B cell (primary cell): Measurements from ENCODE around the gene PPP1R2. TPM values are rescaled to one million over a fixed set of nuclear protein-coding genes. Genes with fewer than 3 reads are reported as not detected.

ENCODE experiments used
- ATAC-seq: fragments of 200-7000 bp; cut with Tn5 transposase; one replicate; pipeline ENCODE4 v1.10.0; 2021; ENCODE audit warnings: low read depth, mild to moderate bottlenecking, moderate number of reproducible peaks, moderate library complexity
- CTCF ChIA-PET: fragments of 350-600 bp; sonication (Branson Sonifier 250); formaldehyde crosslinking; loops from one replicate; lab custom pipeline; 2021; ENCODE audit warnings: antibody characterized with exemption, inconsistent platforms; lab: Charles Lee
- POLR2A ChIA-PET: fragments of 350-600 bp; sonication (Branson Sonifier 250); formaldehyde crosslinking; loops from one replicate; lab custom pipeline; 2021; ENCODE audit warnings: antibody characterized with exemption; lab: Charles Lee
- DNase-seq: peaks from one replicate; pipeline ENCODE4 v3.0.0; 2013
- H2AFZ ChIP-seq: 2 replicates; pipeline ENCODE4 v1.6.1; 2012; ENCODE audit warnings: mild to moderate bottlenecking, low read depth, low read length; ENCODE audit not compliant: insufficient read depth, poor library complexity, severe bottlenecking
- H3K27ac ChIP-seq, 2 donors: 1 replicate in 1 of 2; 2 replicates in 1 of 2; pipeline ENCODE4 v1.5.1; 2012 to 2013; ENCODE audit warnings: low read length in 2 of 2, mild to moderate bottlenecking in 2 of 2, moderate library complexity in 1 of 2
- H3K27me3 ChIP-seq, 4 experiments: fragments of 200-600 bp in 1 of 4; sonication (generic) in 1 of 4; replicated peaks in 1 of 4; 1 replicate in 2 of 4; 2 replicates in 2 of 4; pipeline versions ENCODE4 v1.6.1 to v1.7.0; 2013 to 2016; ENCODE audit warnings: low read length in 3 of 4, mild to moderate bottlenecking in 2 of 4, mixed read lengths in 1 of 4, moderate library complexity in 1 of 4; ENCODE audit not compliant: insufficient read depth in 4 of 4, control insufficient read depth in 3 of 4; ENCODE audit errors: control extremely low read depth in 1 of 4
- H3K36me3 ChIP-seq, 2 experiments: replicated peaks in 1 of 2; 1 replicate in 1 of 2; 2 replicates in 1 of 2; pipeline versions ENCODE4 v1.6.1 to v1.7.1; 2013; ENCODE audit warnings: low read length in 1 of 2; ENCODE audit not compliant: insufficient read depth in 2 of 2, control insufficient read depth in 1 of 2; ENCODE audit errors: control extremely low read depth in 1 of 2, extremely low read depth in 1 of 2
- H3K4me1 ChIP-seq, 2 donors: fragments of 200-600 bp in 1 of 2; sonication (generic) in 1 of 2; 1 replicate in 1 of 2; 2 replicates in 1 of 2; pipeline versions ENCODE4 v1.5.1 to v1.6.1; 2013 to 2017; ENCODE audit warnings: low read length in 2 of 2; ENCODE audit not compliant: control insufficient read depth in 2 of 2, insufficient read depth in 2 of 2
- H3K4me2 ChIP-seq: replicated peaks from 2 replicates; pipeline ENCODE3; 2012; ENCODE audit warnings: mild to moderate bottlenecking, low read depth, low read length; ENCODE audit not compliant: poor library complexity, severe bottlenecking
- H3K4me3 ChIP-seq, 5 experiments: fragments of 200-600 bp in 1 of 5; sonication (generic) in 1 of 5; 1 replicate in 3 of 5; 2 replicates in 2 of 5; pipeline versions ENCODE4 v1.5.1 to v1.7.0; 2011 to 2016; ENCODE audit warnings: low read length in 4 of 5, mild to moderate bottlenecking in 4 of 5, low read depth in 2 of 5, control low read depth in 1 of 5, moderate library complexity in 1 of 5; ENCODE audit not compliant: insufficient read depth in 1 of 5; ENCODE audit errors: control extremely low read depth in 1 of 5, extremely low read depth in 1 of 5
- H3K79me2 ChIP-seq: fragments of 200-600 bp; sonication (generic); one replicate; pipeline ENCODE4 v1.6.0; 2016; ENCODE audit warnings: low read length; ENCODE audit not compliant: control insufficient read depth, insufficient read depth
- H3K9ac ChIP-seq: fragments of 200-600 bp; sonication (generic); 2 replicates; pipeline ENCODE4 v1.6.1; 2017; ENCODE audit warnings: mild to moderate bottlenecking, low read length, moderate library complexity
- H3K9me3 ChIP-seq, 3 donors: one replicate each; pipeline versions ENCODE4 v1.6.1 to v1.7.1; 2013; ENCODE audit warnings: low read length in 2 of 3; ENCODE audit not compliant: control insufficient read depth in 2 of 3, insufficient read depth in 1 of 3; ENCODE audit errors: control extremely low read depth in 1 of 3
- H4K20me1 ChIP-seq: 2 replicates; pipeline ENCODE4 v1.6.0; 2012; ENCODE audit warnings: mild to moderate bottlenecking, low read length; ENCODE audit not compliant: insufficient read depth, control insufficient read depth, poor library complexity, severe bottlenecking
- H3K27ac Mint-ChIP-seq: one replicate; pipeline ENCODE4 v1.8.0; 2021; ENCODE audit warnings: mixed read lengths
- H3K27me3 Mint-ChIP-seq: one replicate; pipeline ENCODE4 v1.8.0; 2021; ENCODE audit warnings: mixed read lengths
- H3K4me1 Mint-ChIP-seq: one replicate; pipeline ENCODE4 v1.8.0; 2021; ENCODE audit warnings: mixed read lengths
- H3K4me3 Mint-ChIP-seq: one replicate; pipeline ENCODE4 v1.8.0; 2021; ENCODE audit warnings: mixed read lengths
- H3K9me3 Mint-ChIP-seq: one replicate; pipeline ENCODE4 v1.8.0; 2022; ENCODE audit warnings: mixed read lengths; ENCODE audit not compliant: insufficient read depth
- EZH2 ChIP-seq: IDR thresholded peaks from 2 replicates; pipeline ENCODE4 v1.6.1; 2012; ENCODE audit warnings: borderline replicate concordance, low read depth, mild to moderate bottlenecking, moderate library complexity, low read length; ENCODE audit not compliant: insufficient read depth, poor library complexity, severe bottlenecking
- WGBS: methylation state at CpG from one replicate; pipeline ENCODE4 v1.1.5; 2013; ENCODE audit warnings: missing lambda C conversion rate; ENCODE audit not compliant: insufficient coverage; 5-methylcytosine and 5-hydroxymethylcytosine counted together
- intact Hi-C: fragments of 100-400 bp; cut with micrococcal nuclease; formaldehyde crosslinking; loops from one replicate; pipeline ENCODE4 v1.10.0; 2022
- polyA plus RNA-seq: library from polyadenylated mRNA; depleted of rRNA; stranded (reverse); fragments of >200 nt; gene quantifications from 2 replicates; pipeline ENCODE4 v1.2.3, GENCODE V29; 2012
- total RNA-seq, 2 donors: library from RNA; stranded (reverse); fragments of 120-200 nt in 1 of 2; gene quantifications; 1 replicate in 1 of 2; 2 replicates in 1 of 2; pipeline versions ENCODE4 v1.2.3 to v1.2.4, GENCODE V29; 2013 to 2022
- TF ChIP-seq, protein P1 (sequence below): fragments of 200-600 bp; IDR thresholded peaks from one replicate; pipeline ENCODE4 v1.8.0; 2022; ENCODE audit warnings: antibody characterized with exemption, mild to moderate bottlenecking

PPP1R2 gene
- total and polyA plus RNA-seq, 2 donors (not counting 1 experiment from before 2014, with no cell fraction given): 39.1 to 73.8 TPM

DNA sequence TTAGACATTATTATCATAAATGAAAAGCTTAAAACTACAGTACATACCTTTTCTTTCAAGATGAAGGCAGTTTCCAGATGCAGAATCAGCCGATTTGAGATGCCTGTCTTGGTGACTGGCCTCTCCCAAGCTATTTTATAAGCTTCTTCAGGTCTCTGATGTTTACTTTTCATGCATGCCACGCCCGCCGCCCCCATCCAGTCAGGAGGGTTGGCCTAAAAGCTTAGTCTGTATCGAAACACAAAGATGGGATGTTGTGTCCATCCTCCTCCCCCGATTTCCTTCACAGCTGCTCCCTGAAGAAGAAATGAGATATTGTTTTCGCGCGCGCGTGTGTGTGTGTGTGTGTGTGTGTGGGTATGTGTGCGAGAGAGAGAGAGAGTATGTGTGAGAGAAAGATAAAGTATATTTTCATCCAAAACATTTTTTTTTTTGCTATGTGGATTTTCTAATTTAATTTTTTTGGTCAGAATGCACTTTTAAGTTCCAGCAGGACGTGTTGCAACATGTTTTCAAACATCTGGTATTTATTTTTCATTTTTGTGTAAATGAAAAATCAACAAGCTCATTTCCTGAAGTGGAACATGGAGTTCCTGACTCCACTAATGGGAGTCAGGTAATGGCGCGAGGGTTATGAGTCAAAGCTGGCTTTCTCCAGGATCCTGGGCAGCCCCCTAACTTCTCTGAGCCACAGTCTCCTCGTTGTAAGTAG, 40.9 kb upstream of the PPP1R2 start, which contains the start of gene APOD:
Gene APOD (minus strand): TSS at position 110 of the 712 bp plus-strand sequence. CDS start 4,479 bp downstream, outside the sequence.
- H3K4me1 ChIP-seq: no peaks in the 10 kb centered on the region
- 76% methylated on average over 4 of the region's 16 CpGs for WGBS
- ATAC-seq: no peak
- intact Hi-C loops: no loop called here
- Mint-ChIP-seq H3K27me3 (no peaks in the 10 kb centered on the region), H3K9me3 (no peaks in the 10 kb centered on the region), H3K4me1 (no peaks in the 10 kb centered on the region), H3K27ac (no peak within 1 kb of the TSS), H3K4me3 (no peak within 1 kb of the TSS)
- no peaks in the 10 kb centered on the region for H3K79me2 ChIP-seq
- H3K27ac ChIP-seq: no peak within 1 kb of the TSS
- DNase-seq: no peak
- H3K9ac ChIP-seq: no peak within 1 kb of the TSS
- no peak within 1 kb of the TSS for H3K4me2 ChIP-seq
- H4K20me1 ChIP-seq: no peaks in the 10 kb centered on the region
- ChIA-PET POLR2A (no interaction called here), CTCF (no interaction called here)
- H3K27me3 ChIP-seq: peaks cover 0 to 19% (median 0%) of the 10 kb centered on the region in 4 experiments
- TF ChIP-seq EZH2: no peak
- TF ChIP-seq, protein P1, sequence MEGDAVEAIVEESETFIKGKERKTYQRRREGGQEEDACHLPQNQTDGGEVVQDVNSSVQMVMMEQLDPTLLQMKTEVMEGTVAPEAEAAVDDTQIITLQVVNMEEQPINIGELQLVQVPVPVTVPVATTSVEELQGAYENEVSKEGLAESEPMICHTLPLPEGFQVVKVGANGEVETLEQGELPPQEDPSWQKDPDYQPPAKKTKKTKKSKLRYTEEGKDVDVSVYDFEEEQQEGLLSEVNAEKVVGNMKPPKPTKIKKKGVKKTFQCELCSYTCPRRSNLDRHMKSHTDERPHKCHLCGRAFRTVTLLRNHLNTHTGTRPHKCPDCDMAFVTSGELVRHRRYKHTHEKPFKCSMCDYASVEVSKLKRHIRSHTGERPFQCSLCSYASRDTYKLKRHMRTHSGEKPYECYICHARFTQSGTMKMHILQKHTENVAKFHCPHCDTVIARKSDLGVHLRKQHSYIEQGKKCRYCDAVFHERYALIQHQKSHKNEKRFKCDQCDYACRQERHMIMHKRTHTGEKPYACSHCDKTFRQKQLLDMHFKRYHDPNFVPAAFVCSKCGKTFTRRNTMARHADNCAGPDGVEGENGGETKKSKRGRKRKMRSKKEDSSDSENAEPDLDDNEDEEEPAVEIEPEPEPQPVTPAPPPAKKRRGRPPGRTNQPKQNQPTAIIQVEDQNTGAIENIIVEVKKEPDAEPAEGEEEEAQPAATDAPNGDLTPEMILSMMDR: no peak
- no peak within 1 kb of the TSS for H3K4me3 ChIP-seq
- peaks cover 0 to 3% (median 0%) of the 10 kb centered on the region in 3 donors for H3K9me3 ChIP-seq
- H3K36me3 ChIP-seq: no peaks in the 10 kb centered on the region
- H2AFZ ChIP-seq: no peak within 1 kb of the TSS

GRCh38 chr3:195582947-195583346, 39.8 kb upstream of the PPP1R2 start:
- no peak for ATAC-seq

More at GRCh38 chr3:195582947-195583346, 39.8 kb upstream of the PPP1R2 start:
- Mint-ChIP-seq H3K9me3 (no peaks in the 10 kb centered on the region), H3K4me1 (no peaks in the 10 kb centered on the region), H3K27ac (no peak overlapping the region), H3K4me3 (no peak overlapping the region), H3K27me3 (no peaks in the 10 kb centered on the region)
- Histone ChIP-seq H2AFZ (no peak overlapping the region), H4K20me1 (no peaks in the 10 kb centered on the region), H3K9me3 (no peaks in the 10 kb centered on the region), H3K79me2 (no peaks in the 10 kb centered on the region), H3K27me3 (peaks cover 0 to 9% (median 0%) of the 10 kb centered on the region in 4 experiments), H3K9ac (no peak overlapping the region), H3K36me3 (no peaks in the 10 kb centered on the region), H3K4me2 (no peak overlapping the region), H3K4me1 (no peaks in the 10 kb centered on the region), H3K4me3 (no peak overlapping the region), H3K27ac (no peak overlapping the region)
- intact Hi-C loops: no loop called here
- ChIA-PET CTCF (no interaction called here), POLR2A (no interaction called here)
- 89% methylated on average over 9 of the region's 9 CpGs for WGBS
- DNase-seq: no peak
- TF ChIP-seq EZH2: no peak
- TF ChIP-seq, protein P1: no peak
